GM12865 (cell line): ENCODE results near the gene CACNB4.
A peak's percentile ranks its signal among the peaks of the same experiment; 100 is the strongest.

ENCODE experiments used
- DNase-seq: peaks from one replicate; pipeline ENCODE4 v3.0.0; 2010; ENCODE audit warnings: low read depth
- H3K4me3 ChIP-seq: 2 replicates; pipeline ENCODE4 v1.5.1; 2011; ENCODE audit warnings: mild to moderate bottlenecking, low read depth, low read length, control low read depth
- CTCF ChIP-seq: IDR thresholded peaks from 2 replicates; pipeline ENCODE4 v1.5.1; 2011; ENCODE audit warnings: low read length, control low read depth, low read depth, inconsistent platforms; ENCODE audit not compliant: insufficient read depth; ENCODE audit errors: missing control alignments

CACNB4 gene

GRCh38 chr2:151845481-151845880, 253.4 kb downstream of the CACNB4 start:
- DNase-seq, result no peak
- H3K4me3 ChIP-seq, result no peak overlapping the region
- no peak for TF ChIP-seq CTCF

DNA sequence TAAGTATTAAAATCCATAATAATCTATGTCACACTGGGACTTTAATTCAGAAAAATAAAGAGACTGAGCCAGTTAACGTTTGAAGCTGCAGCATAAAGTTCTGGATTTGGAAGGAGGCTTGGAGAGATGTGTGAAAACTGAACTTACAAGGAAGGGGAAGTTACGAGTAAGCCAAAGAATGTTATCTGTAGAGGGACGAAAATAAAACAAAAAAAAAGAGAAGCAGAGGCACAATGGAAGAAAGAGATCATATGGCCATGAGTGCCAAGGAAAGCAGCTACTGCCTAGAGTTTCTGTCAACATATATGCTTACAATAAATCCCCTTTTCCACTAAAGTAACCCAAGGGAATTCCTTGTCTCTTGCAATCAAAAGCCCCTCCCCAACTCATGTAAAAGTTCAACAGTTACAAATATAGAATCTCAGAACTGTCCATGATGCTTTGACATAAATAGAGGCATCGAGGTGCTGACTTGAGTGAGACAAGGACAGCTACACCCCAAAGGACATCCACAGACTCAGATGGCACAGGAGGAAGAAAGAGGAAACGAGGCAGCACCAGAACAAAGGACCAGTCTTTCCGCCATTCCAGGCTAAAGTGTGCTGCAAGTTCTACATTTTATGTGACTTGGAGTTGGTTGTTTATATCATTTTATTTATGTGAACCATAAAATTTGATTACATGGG, 254.5 kb downstream of the CACNB4 start:
- no peak for DNase-seq
- H3K4me3 ChIP-seq, result no peak overlapping the region
- no peak for TF ChIP-seq CTCF

DNA sequence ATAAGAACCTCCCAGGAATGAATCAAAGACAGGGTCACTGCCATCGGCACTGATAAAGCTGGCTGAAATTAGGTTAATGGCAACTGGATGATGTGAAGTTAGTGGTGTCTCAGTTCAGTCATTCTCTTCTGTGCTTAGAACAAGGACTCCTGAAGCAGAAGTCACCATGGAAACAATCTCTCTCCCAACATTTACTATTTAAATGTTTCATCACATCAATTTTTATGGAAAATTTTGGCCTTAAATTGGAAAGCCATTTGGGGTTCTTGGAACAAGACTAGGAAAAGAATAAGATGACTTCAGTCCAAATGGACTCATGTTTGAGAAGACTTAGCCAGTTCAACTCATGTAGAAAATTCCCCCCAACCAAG, 255.2 kb downstream of the CACNB4 start:
- no peak for TF ChIP-seq CTCF

GRCh38 chr2:151842830-151843690, 255.8 kb downstream of the CACNB4 start:
- DNase-seq, result peak; percentile 73
- TF ChIP-seq CTCF, result no peak
- no peak overlapping the region for H3K4me3 ChIP-seq

More for the DNA sequence above, 255.2 kb downstream of the CACNB4 start:
- no peak overlapping the region for H3K4me3 ChIP-seq
- DNase-seq, result no peak

- no peak for TF ChIP-seq CTCF
- H3K4me3 ChIP-seq, result no peak overlapping the region
- no peak for DNase-seq
These were observed 257.8 kb downstream of the CACNB4 start for GRCh38 chr2:151841047-151841424.

DNA sequence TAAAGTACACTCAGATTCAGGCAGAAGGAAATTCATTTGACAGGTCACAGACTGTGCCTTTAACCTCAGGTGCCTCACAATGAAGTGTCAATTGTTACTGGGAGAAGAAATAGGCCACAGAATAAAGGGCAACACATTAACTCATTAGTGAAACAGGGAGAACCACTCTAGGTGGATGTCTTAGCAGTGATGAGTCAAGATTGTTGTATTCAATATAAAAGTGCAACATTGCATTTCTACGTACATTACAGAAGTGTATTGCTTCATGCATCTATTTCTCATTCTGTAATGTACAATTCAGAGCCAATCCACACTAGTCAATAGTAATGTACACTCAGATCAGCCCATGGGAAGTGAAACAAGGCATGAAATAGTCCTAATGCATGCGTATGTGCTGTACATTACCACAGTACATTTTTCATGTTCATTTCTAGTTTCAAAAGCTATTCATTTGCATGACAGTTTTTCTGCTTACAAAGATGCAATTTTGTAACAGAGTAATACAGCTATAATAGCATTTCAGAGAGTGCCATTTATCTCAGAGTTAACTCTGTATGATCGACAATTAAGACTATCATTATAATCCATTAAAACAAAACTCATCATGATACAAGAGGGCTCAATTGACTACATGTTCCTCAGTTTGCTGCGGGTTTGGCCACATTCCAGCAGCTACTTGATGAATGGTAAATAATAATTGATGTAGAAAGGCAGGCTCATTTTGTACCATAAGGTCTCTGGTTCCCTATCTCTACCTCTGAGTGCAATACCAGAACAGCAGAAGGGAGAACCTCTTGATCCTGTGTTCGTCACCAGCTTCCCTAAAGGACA, 258.4 kb downstream of the CACNB4 start:
- no peak for TF ChIP-seq CTCF
- DNase-seq, result peak; percentile 88
- H3K4me3 ChIP-seq, result no peak overlapping the region
